ENCODE data around the gene ARAP1.

The ARAP1 gene

GRCh38 chr11:72745511-72745910 is 6.7 kb downstream of the ARAP1 start:
- in situ Hi-C loops (cut with HindIII; ENCODE audit: low sequenced_read_pairs) = no loop called here

GRCh38 chr11:72744474-72744873 is 7.7 kb downstream of the ARAP1 start:
- in situ Hi-C loops (cut with HindIII; ENCODE audit: low sequenced_read_pairs) = no loop called here

- in situ Hi-C loops (cut with HindIII; ENCODE audit: low sequenced_read_pairs) = no loop called here
These were observed 8.6 kb downstream of the ARAP1 start for GRCh38 chr11:72743321-72744221.

- in situ Hi-C loops (cut with HindIII; ENCODE audit: low sequenced_read_pairs) = no loop called here
These were observed 9.5 kb downstream of the ARAP1 start for GRCh38 chr11:72742513-72743320.

- in situ Hi-C loops (cut with HindIII; ENCODE audit: low sequenced_read_pairs) = no loop called here
These were observed 10.2 kb downstream of the ARAP1 start for GRCh38 chr11:72741849-72742512.

- in situ Hi-C loops (cut with HindIII; ENCODE audit: low sequenced_read_pairs) = no loop called here
These were observed 10.8 kb downstream of the ARAP1 start for GRCh38 chr11:72741429-72741833.

- in situ Hi-C loops (cut with HindIII; ENCODE audit: low sequenced_read_pairs) = no loop called here
These were observed 11.4 kb downstream of the ARAP1 start for GRCh38 chr11:72740562-72741428.

GRCh38 chr11:72740060-72740424 is 12.2 kb downstream of the ARAP1 start:
- in situ Hi-C loops (cut with HindIII; ENCODE audit: low sequenced_read_pairs) = no loop called here

- in situ Hi-C loops (cut with HindIII; ENCODE audit: low sequenced_read_pairs) = no loop called here
These were observed 12.8 kb downstream of the ARAP1 start for GRCh38 chr11:72739240-72740059.

GRCh38 chr11:72738199-72739141 is 13.7 kb downstream of the ARAP1 start:
- in situ Hi-C loops (cut with HindIII; ENCODE audit: low sequenced_read_pairs) = no loop called here

GRCh38 chr11:72737336-72737735 is 14.9 kb downstream of the ARAP1 start:
- in situ Hi-C loops (cut with HindIII; ENCODE audit: low sequenced_read_pairs) = no loop called here

GRCh38 chr11:72736452-72737069 is 15.6 kb downstream of the ARAP1 start:
- in situ Hi-C loops (cut with HindIII; ENCODE audit: low sequenced_read_pairs) = no loop called here

- in situ Hi-C loops (cut with HindIII; ENCODE audit: low sequenced_read_pairs) = no loop called here
These were observed 16.6 kb downstream of the ARAP1 start for GRCh38 chr11:72735495-72736027.

- in situ Hi-C loops (cut with HindIII; ENCODE audit: low sequenced_read_pairs) = no loop called here
These were observed 19.9 kb downstream of the ARAP1 start for GRCh38 chr11:72732329-72732728.

GRCh38 chr11:72730737-72731136 is 21.5 kb downstream of the ARAP1 start:
- in situ Hi-C loops (cut with HindIII; ENCODE audit: low sequenced_read_pairs) = no loop called here

- in situ Hi-C loops (cut with HindIII; ENCODE audit: low sequenced_read_pairs) = no loop called here
These were observed 22.0 kb downstream of the ARAP1 start for GRCh38 chr11:72730243-72730642.

- in situ Hi-C loops (cut with HindIII; ENCODE audit: low sequenced_read_pairs) = no loop called here
These were observed 24.7 kb downstream of the ARAP1 start for GRCh38 chr11:72727521-72727920.

Measured in endothelial cell of hepatic sinusoid (primary cell).